ENCODE data around the gene DMD. TPM values are rescaled to one million over a fixed set of nuclear protein-coding genes. Genes with fewer than 3 reads are reported as not detected.

Gene DMD
- total RNA-seq, 6 experiments from 2014 or later: 18.7 to 43.4 (median 32.9) TPM

DNA sequence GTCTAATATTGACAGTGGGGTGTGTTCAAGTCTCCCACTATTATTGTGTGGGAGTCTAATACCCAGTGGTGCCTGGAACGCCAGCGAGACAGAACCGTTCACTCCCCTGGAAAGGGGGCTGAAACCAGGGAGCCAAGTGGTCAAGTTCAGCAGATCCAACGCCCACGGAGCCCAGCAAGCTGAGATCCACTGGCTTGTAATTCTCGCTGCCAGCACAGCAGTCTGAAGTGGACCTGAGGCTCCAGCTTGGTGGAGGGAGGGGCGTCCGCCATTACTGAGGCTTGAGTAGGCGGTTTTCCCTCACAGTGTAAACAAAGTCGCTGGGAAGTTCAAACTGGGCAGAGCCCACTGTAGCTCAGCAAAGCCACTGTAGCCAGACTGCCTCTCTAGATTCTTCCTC lies 407.3 kb downstream of the DMD start:
- intact Hi-C loops (cut with DNase I): no loop called here
- ATAC-seq (no peak), DNase-seq (no peak)
- no peak overlapping the region for H3K27ac ChIP-seq
- no CpG with 5 or more reads among the region's 10 CpGs for WGBS (ENCODE audit: insufficient coverage, low coverage, low lambda C conversion rate, missing lambda C conversion rate)
- H3K4me3 ChIP-seq: no peak overlapping the region
- TF ChIP-seq POLR2A (IDR thresholded peaks at IDR 0.05): no peak
- TF ChIP-seq, protein P1, sequence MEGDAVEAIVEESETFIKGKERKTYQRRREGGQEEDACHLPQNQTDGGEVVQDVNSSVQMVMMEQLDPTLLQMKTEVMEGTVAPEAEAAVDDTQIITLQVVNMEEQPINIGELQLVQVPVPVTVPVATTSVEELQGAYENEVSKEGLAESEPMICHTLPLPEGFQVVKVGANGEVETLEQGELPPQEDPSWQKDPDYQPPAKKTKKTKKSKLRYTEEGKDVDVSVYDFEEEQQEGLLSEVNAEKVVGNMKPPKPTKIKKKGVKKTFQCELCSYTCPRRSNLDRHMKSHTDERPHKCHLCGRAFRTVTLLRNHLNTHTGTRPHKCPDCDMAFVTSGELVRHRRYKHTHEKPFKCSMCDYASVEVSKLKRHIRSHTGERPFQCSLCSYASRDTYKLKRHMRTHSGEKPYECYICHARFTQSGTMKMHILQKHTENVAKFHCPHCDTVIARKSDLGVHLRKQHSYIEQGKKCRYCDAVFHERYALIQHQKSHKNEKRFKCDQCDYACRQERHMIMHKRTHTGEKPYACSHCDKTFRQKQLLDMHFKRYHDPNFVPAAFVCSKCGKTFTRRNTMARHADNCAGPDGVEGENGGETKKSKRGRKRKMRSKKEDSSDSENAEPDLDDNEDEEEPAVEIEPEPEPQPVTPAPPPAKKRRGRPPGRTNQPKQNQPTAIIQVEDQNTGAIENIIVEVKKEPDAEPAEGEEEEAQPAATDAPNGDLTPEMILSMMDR (IDR thresholded peaks at IDR 0.05): no peak
- H3K4me1 ChIP-seq: no peaks in the 10 kb centered on the region
- no peaks in the 10 kb centered on the region for H3K36me3 ChIP-seq
- H3K9me3 ChIP-seq: no peaks in the 10 kb centered on the region
- no peaks in the 10 kb centered on the region for H3K27me3 ChIP-seq

DNA sequence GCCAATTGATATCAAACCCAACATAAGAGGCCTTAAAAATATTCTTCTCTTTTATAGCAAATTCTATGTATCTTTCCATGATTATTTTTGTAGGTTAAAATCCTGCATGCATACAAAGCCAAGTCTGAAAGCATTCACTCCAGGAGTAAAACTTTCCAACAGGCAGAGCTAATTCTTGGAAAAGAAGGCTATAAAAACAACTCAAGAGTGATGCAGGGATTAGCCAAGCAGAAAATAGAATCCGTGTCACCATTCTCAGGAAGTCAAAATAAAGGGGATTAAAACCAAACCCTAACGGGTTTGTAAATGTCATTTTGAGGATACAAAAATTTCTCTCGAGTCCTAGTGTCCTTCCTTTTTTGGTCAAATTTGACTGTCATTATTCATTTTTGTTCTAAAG lies 412.4 kb downstream of the DMD start:
- Histone ChIP-seq H3K27me3 (no peaks in the 10 kb centered on the region), H3K36me3 (no peaks in the 10 kb centered on the region), H3K4me1 (no peaks in the 10 kb centered on the region), H3K27ac (no peak overlapping the region), H3K4me3 (no peak overlapping the region), H3K9me3 (no peaks in the 10 kb centered on the region)
- intact Hi-C loops (cut with DNase I): no loop called here
- no peak for TF ChIP-seq POLR2A (IDR thresholded peaks at IDR 0.05)
- ATAC-seq (no peak), DNase-seq (no peak)
- WGBS (ENCODE audit: insufficient coverage, low coverage, low lambda C conversion rate, missing lambda C conversion rate): 45% methylated on average over 3 of the region's 3 CpGs

DNA sequence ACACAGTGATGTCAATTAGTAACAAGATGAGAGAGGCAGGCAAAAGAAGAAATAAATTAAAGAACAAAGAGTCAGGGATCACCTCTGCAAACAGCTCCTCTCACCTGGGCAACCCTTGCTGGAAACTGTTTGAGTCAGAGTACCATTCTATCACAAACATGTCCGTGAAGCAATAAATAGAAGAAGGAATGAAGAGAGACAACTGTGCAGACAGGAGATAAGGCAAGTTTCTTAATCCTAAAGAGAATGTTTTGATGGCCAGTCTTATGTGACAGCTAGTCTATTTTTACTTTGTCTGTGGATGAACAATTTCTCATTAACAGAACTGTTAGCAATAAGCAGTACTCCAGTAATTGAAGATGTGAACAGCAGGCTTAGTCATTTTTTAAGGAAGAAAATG lies 422.4 kb downstream of the DMD start:
- WGBS (ENCODE audit: insufficient coverage, low coverage, low lambda C conversion rate, missing lambda C conversion rate): 20% methylated on average over 1 of the region's 1 CpG
- Histone ChIP-seq H3K36me3 (no peaks in the 10 kb centered on the region), H3K9me3 (no peaks in the 10 kb centered on the region), H3K4me3 (no peak overlapping the region), H3K27ac (no peak overlapping the region), H3K4me1 (no peaks in the 10 kb centered on the region), H3K27me3 (no peaks in the 10 kb centered on the region)
- no peak for TF ChIP-seq POLR2A (IDR thresholded peaks at IDR 0.05)
- TF ChIP-seq, protein P1 (IDR thresholded peaks at IDR 0.05): no peak
- intact Hi-C loops (cut with DNase I): no loop called here
- ATAC-seq (no peak), DNase-seq (no peak)

DNA sequence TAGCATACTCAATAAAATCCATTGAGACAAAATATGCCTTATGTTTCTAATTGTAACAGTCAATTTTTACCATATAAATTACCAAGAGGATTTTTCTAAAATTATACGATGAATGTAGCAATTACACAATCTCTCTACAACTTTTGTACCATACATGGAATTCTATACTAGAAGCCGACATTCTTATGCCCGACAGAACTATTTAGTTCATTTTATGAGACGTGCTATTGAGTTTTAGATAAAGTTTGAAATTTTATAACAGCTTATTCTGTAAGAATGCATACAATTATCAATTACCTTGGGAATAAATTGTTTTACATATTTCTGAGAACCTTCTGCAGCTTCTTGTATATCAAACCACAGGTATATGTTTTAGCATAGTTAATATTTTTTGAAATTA lies 431.2 kb downstream of the DMD start:
- ATAC-seq (no peak), DNase-seq (no peak)
- Histone ChIP-seq H3K36me3 (no peaks in the 10 kb centered on the region), H3K27ac (no peak overlapping the region), H3K4me3 (no peak overlapping the region), H3K9me3 (no peaks in the 10 kb centered on the region), H3K27me3 (no peaks in the 10 kb centered on the region), H3K4me1 (no peaks in the 10 kb centered on the region)
- 51% methylated on average over 4 of the region's 4 CpGs for WGBS (ENCODE audit: insufficient coverage, low coverage, low lambda C conversion rate, missing lambda C conversion rate)
- intact Hi-C loops (cut with DNase I): no loop called here
- no peak for TF ChIP-seq POLR2A (IDR thresholded peaks at IDR 0.05)
- TF ChIP-seq, protein P1 (IDR thresholded peaks at IDR 0.05): no peak

DNA sequence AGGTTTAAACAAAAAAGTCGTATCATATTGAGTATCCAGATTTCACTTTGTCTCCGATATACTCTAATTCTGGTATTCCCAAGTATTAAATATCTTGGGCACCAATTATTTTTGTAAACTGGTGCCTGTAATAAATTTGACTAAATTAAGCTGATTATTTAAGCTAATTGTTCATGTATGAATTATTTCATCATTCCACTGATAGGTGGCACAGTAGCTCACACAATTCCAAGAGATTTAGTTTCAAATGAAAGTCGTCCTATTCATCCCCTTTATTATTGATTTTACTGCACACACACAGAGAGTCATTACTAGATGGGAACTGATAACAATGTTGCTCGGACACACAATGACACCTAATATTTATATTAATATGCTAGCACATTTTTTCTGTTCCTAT lies 432.4 kb downstream of the DMD start:
- Histone ChIP-seq H3K36me3 (no peaks in the 10 kb centered on the region), H3K9me3 (no peaks in the 10 kb centered on the region), H3K27me3 (no peaks in the 10 kb centered on the region), H3K4me1 (no peaks in the 10 kb centered on the region), H3K27ac (no peak overlapping the region), H3K4me3 (no peak overlapping the region)
- no peak for ATAC-seq
- no peak for DNase-seq
- 37% methylated on average over 4 of the region's 4 CpGs for WGBS (ENCODE audit: insufficient coverage, low coverage, low lambda C conversion rate, missing lambda C conversion rate)
- TF ChIP-seq, protein P1 (IDR thresholded peaks at IDR 0.05): no peak
- no peak for TF ChIP-seq POLR2A (IDR thresholded peaks at IDR 0.05)
- intact Hi-C loops (cut with DNase I): no loop called here
